Stimulated activated naive CD8-positive, alpha-beta T cell treated with anti-CD3 and anti-CD28 coated beads, Interleukin-15, Interleukin-2, amounts not matched to agents 100 ng/mL and 50 ng/mL, for 24 hours (primary cell): ENCODE results near the gene CERK.

Source experiments
- H3K27ac Mint-ChIP-seq: one replicate; pipeline ENCODE4 v1.8.0; 2021; ENCODE audit warnings: mild to moderate bottlenecking, mixed read lengths
- H3K27me3 Mint-ChIP-seq: one replicate; pipeline ENCODE4 v1.8.0; 2021; ENCODE audit warnings: mixed read lengths
- H3K36me3 Mint-ChIP-seq: one replicate; pipeline ENCODE4 v1.8.0; 2021; ENCODE audit warnings: low read depth, mixed read lengths
- H3K4me1 Mint-ChIP-seq: one replicate; pipeline ENCODE4 v1.8.0; 2021; ENCODE audit warnings: low read depth, mixed read lengths
- H3K4me3 Mint-ChIP-seq: one replicate; pipeline ENCODE4 v1.8.0; 2021; ENCODE audit warnings: mild to moderate bottlenecking, mixed read lengths
- H3K9me3 Mint-ChIP-seq: one replicate; pipeline ENCODE4 v1.8.0; 2021; ENCODE audit warnings: mixed read lengths

Gene CERK

DNA sequence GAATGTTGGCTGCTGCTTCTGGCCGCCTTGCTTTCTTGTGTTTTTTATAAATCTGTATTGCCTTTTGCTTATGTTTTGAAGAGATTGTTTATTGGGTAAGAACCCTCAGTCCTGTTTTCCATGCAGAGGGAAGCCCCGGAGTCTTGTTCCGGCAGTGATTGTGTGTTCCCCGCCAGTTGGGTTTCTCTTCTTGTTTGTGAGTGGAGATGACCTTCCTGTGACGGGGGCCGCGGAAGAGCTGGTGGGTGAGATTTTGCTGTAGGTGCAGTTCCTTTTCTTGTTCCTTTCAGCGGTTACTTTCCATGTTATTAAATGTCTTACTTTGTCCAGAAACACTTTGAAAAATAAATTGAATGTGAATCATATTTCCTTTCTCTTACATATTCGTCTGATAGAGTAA lies 32.7 kb upstream of the CERK start:
- no peaks in the 10 kb centered on the region for H3K9me3 Mint-ChIP-seq
- H3K4me3 Mint-ChIP-seq, result peak overlapping the region; percentile 54
- H3K4me1 Mint-ChIP-seq, result peaks cover 85% of the 10 kb centered on the region
- peaks cover 12% of the 10 kb centered on the region for H3K36me3 Mint-ChIP-seq
- H3K27ac Mint-ChIP-seq, result peak overlapping the region; percentile 86
- H3K27me3 Mint-ChIP-seq, result no peaks in the 10 kb centered on the region

DNA sequence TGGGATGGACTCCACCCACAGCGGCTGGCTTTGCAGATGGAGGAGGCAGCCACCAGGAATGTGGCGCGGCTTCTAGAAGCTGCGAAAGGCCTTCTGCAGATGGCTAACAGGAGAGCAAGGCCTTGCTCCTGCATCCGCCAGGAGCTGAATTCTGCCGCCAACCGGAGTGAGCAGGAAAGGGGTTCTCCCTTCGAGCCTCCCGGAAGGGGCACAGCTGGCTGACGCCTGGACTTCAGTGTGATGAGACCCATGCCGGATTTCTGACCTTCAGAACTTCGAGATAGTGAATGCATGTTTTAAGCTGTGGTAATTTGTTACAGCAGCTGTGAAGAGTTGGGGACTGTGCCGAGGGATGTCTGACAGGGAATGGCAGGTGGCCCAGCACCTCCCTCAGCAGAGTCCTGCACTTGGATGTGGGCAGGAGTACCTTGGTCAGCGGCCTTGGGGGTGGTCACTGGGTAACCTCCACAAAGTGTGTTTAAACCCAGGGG lies 32.1 kb upstream of the CERK start:
- peak overlapping the region; percentile 28 for H3K4me3 Mint-ChIP-seq
- H3K4me1 Mint-ChIP-seq, result peaks cover 84% of the 10 kb centered on the region
- H3K9me3 Mint-ChIP-seq, result no peaks in the 10 kb centered on the region
- H3K27ac Mint-ChIP-seq, result peak overlapping the region; percentile 86
- H3K36me3 Mint-ChIP-seq, result peaks cover 12% of the 10 kb centered on the region
- H3K27me3 Mint-ChIP-seq, result no peaks in the 10 kb centered on the region

DNA sequence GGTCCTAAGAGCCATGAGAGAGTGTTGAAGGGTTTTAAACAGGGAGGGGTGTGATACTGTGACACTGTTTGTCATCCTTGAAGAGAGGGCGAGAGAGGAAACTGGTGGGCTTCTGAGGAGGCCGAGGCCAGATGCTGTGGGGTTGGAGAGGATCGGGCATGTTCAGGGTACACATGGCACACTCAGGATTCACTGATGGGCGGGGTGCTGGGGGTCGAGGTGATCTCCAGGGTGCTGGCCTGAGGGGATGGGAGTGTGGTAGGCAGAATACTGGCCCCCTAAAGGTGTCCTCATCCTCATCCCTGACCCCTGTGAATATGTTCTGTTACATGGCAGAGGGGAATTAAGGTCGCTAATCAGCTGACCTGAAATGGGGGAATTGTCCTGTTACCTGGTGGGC lies 31.7 kb upstream of the CERK start:
- Mint-ChIP-seq H3K27me3 (no peaks in the 10 kb centered on the region), H3K4me3 (peak overlapping the region; percentile 21), H3K27ac (peak overlapping the region; percentile 86), H3K36me3 (peaks cover 12% of the 10 kb centered on the region), H3K4me1 (peaks cover 84% of the 10 kb centered on the region), H3K9me3 (no peaks in the 10 kb centered on the region)

DNA sequence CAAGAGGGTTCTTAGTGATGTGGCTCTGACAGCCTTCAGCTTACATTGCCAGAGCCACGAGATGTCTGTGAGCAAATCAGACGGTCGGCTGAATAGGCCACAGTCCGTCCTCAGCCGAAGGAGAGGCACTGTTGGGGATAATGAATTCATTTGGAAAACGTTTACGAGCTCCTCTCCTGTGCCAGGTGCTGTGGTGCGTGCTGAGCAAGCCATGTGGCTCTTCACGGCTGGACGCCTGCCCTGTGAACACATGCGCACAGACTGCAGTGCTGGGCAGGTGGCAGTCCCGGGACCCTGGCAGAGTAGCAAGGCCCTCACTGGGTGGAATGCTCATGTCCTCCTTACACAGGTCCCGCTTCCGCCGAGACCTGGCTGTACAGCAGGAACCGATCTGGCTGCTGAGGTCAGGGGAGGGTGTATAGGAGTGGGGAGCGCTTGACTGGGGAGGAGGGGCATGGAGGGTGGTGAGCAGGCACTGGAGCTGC lies 31.2 kb upstream of the CERK start:
- Mint-ChIP-seq H3K27me3 (no peaks in the 10 kb centered on the region), H3K4me3 (peak overlapping the region; percentile 21), H3K27ac (peak overlapping the region; percentile 86), H3K9me3 (no peaks in the 10 kb centered on the region), H3K36me3 (peaks cover 15% of the 10 kb centered on the region), H3K4me1 (peaks cover 84% of the 10 kb centered on the region)

DNA sequence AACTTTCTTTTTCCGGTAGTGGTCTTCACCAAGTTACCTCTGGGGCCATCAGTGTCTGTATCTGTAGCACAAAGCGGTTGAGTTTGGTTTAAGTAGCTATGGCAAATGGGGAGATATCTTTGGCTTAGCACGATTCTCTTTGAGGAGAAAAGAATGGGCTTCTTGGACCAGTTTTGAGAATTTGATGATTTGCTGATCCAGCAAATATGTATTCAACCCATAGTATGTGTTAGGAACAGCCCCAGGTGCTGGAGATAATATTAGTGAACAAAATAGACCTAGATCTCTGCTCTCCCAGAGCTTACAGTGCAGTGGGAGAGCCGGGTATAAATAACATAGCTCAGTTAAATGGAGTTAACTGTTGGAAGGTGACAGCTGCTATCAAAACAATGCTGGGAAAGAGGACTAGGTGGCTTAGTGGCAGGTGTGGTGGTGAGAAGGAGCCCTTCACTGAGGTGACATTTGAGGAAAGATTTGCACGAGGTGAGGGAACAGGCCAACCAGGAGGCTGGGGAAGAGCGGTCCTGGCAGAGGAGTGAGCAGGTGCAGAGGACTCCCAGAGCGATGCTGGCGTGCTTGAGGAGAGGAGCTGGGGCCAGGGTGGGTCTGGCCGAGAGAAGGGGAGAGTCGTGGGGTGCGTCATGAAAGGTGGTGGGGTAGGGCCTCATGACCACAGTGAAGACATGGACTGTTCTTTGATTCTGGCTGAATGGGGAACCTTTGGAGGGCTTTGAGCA lies 29.4 kb upstream of the CERK start:
- H3K9me3 Mint-ChIP-seq, result no peaks in the 10 kb centered on the region
- H3K4me1 Mint-ChIP-seq, result peaks cover 82% of the 10 kb centered on the region
- peak overlapping the region; percentile 78 for H3K27ac Mint-ChIP-seq
- peak overlapping the region; percentile 28 for H3K4me3 Mint-ChIP-seq
- H3K36me3 Mint-ChIP-seq, result peaks cover 26% of the 10 kb centered on the region
- H3K27me3 Mint-ChIP-seq, result no peaks in the 10 kb centered on the region

DNA sequence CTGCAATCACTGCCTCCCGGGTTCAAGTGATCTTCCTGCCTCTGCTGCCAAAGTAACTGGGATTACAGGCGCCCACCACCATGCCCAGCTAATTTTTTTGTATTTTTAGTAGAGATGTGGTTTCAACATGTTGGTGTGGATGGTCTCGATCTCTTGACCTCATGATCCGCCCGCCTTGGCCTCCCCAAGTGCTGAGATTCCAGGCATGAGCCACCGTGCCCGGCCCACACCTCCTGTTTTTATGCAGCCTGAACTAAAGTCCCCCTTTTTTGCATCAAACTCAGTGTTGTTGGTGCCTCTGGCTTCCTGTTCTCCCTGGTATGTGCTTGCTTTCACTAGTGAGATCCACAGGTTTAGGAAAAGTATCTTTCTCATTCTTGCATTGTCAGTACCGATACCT lies 28.6 kb upstream of the CERK start:
- H3K27me3 Mint-ChIP-seq, result no peaks in the 10 kb centered on the region
- no peak overlapping the region for H3K4me3 Mint-ChIP-seq
- no peaks in the 10 kb centered on the region for H3K9me3 Mint-ChIP-seq
- peaks cover 32% of the 10 kb centered on the region for H3K36me3 Mint-ChIP-seq
- H3K27ac Mint-ChIP-seq, result peak overlapping the region; percentile 7
- H3K4me1 Mint-ChIP-seq, result peaks cover 89% of the 10 kb centered on the region

DNA sequence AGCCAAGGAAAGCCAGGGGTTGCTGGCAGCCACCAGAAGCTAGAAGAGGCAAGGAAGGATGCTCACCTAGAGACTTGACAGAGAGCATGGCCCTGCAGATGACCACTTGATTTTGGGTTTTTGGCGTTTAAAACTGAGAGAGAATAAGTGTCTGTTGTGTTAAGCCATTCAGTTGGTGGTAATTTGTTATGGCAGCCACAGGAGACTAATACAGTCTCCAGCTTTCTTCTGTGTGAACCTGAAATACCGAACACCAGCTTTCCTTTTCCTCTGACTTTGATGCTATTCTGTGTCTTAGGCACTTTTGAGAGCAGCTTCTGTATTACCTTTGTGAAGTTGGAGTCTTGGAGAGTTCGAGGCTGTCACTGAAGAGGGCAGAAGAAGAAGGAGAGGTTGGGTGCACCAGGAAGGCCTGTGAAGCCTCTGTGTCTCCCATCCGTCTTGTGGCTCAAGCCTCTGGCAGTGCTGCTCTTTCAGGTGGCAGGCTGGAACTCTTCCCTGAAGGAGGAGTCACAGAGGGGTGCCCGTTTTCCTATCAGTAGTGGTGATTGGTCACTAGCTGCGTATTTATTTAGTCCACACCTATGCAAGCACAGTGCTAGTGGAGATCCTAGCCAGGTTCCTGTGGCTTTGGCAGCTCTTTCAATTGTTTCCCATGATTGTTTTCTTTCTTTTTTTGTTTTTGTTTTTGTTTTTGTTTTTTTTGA lies 26.9 kb upstream of the CERK start:
- H3K4me3 Mint-ChIP-seq, result peak overlapping the region; percentile 100
- H3K27me3 Mint-ChIP-seq, result no peaks in the 10 kb centered on the region
- peak overlapping the region; percentile 59 for H3K27ac Mint-ChIP-seq
- H3K9me3 Mint-ChIP-seq, result no peaks in the 10 kb centered on the region
- H3K36me3 Mint-ChIP-seq, result peaks cover 35% of the 10 kb centered on the region
- H3K4me1 Mint-ChIP-seq, result peaks cover 85% of the 10 kb centered on the region

DNA sequence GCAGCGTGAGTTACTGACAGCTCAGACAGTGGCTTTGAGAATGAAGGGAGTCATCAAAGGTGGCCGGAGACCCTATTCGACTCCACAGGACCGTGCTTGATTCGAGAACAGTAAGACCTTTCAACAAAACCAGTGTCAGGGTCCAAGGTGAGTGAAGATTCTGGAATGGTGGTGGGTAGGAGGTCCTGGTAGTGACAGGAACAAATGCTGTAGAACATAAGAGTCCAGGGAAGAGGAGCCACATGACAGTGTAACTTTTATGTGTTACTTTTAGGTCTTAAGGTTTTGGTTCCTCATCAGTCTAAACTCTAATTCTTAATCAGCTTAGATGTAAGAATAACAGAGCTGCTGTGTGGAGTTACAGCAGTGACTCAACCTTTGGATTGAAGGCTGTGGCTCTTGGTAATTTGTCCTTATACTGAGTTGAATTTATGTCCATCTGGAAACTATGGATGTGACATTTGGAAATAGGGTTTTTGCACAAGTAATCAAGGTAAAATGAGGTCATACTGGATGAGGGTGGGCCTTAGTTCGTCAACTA lies 26.2 kb upstream of the CERK start:
- H3K9me3 Mint-ChIP-seq, result no peaks in the 10 kb centered on the region
- peak overlapping the region; percentile 53 for H3K27ac Mint-ChIP-seq
- H3K4me1 Mint-ChIP-seq, result peaks cover 78% of the 10 kb centered on the region
- peak overlapping the region; percentile 100 for H3K4me3 Mint-ChIP-seq
- H3K36me3 Mint-ChIP-seq, result peaks cover 35% of the 10 kb centered on the region
- no peaks in the 10 kb centered on the region for H3K27me3 Mint-ChIP-seq

DNA sequence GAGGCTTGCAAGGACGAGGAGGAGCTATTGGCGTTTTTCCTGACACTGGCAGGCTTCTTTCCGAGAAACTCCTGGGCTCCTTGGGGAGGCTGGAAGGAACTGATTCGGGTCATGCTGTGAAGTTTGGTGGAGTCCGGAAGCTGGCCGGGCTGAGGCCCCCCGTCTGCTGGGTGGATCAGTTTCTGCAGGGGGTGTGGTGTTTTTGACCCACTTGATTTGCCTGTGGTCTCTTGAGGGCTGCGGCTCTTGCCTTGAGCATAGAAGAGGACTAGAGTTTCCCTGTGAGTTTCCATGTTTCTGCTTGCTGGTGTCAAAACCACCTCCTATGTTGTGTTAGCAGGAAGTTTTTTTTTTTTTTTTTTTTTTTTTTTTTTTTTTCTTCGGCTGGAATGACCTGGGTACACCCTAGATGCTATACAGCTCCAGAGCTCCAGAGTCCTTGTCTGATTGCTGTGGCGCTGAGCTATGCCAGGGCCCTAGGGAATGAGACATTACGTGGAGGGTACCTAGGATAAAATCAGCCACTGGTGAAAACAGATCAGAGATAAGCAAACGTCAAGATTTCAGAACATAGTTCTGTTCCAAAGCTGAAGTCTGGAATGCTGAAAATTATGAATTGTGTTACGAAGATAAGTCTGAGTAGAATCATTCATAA lies 25.1 kb upstream of the CERK start:
- peak overlapping the region; percentile 100 for H3K4me3 Mint-ChIP-seq
- H3K27me3 Mint-ChIP-seq, result no peaks in the 10 kb centered on the region
- peaks cover 76% of the 10 kb centered on the region for H3K4me1 Mint-ChIP-seq
- peak overlapping the region; percentile 99 for H3K27ac Mint-ChIP-seq
- H3K36me3 Mint-ChIP-seq, result peaks cover 35% of the 10 kb centered on the region
- no peaks in the 10 kb centered on the region for H3K9me3 Mint-ChIP-seq

DNA sequence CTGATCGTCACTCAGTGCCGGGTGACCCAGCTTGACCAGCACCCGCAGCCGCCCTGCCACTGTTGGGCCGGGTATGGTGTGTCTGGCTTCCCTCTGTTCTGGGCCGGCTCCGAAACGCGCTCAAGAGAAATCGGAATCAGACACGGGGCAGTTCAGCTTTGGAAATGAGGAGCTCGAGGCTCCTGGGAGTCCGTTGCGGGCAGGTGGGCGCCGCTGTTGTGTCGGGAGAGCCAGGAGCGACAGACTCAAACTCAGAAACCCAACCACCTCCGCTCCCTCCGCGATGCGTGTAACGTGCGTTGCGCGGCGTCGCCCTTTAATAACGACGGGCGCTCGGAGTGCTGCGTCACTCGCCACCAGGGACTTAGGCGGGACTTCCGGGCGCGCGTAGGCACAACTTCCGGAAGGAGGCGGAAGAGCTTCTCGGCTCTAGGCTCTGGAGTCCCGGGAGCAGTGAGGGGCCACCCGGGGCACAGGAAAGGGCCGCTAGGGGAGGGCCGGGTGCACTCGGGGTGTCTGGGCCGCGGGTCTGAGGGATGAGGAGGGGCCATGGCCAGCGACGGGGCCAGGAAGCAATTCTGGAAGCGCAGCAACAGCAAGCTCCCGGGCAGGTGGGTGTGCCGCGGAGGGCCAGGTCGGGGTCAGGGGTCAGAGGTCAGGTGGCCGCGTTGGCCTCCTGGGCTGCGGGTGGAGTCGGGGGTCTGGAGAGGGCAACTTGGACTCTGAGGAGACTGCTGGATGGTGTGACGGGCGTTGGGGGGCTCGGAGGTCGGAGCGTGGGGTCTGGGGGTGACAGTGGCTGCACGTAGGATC lies 24.4 kb upstream of the CERK start, which contains the start of gene TBC1D22A:
TSS of gene TBC1D22A (plus strand) at position 413 of the 813 bp plus-strand sequence. CDS start at position 550, 137 bp downstream.
- H3K4me3 Mint-ChIP-seq, result peak within 1 kb of the TSS; percentile 100
- no peaks in the 10 kb centered on the region for H3K9me3 Mint-ChIP-seq
- H3K27me3 Mint-ChIP-seq, result no peaks in the 10 kb centered on the region
- H3K27ac Mint-ChIP-seq, result peak within 1 kb of the TSS; percentile 99
- H3K36me3 Mint-ChIP-seq, result peaks cover 29% of the 10 kb centered on the region
- peaks cover 69% of the 10 kb centered on the region for H3K4me1 Mint-ChIP-seq

DNA sequence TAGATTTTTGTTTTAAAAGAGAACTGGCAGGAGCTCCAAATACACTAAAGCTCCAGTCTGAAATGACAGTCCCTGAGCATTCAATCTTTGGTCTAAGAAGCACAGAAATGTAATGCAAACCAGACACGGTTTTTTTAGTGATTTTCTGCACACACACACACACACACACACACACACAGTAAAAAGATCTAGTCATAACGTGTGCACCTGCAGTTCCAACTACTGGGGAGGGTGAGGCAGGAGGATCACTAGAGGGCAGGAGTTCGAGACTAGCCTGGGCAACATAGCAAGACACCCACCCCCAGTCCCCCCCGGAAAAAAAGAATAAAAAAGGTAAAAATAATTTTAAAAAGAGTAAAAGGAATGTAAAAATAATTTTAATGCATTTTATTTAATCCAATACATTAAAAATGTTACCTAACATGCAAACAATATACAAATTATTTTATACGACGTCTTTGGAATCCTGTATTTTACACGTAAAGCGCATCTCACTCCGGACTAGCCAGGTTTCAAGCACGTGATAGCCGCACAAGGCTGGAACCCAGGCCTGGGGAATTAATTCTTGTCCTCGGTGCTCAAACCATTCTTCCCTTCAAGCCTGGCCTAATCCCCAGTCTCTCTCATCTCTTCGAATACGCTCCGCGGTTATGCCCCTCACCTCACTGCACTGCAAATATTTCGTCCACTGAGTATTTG lies 23.6 kb upstream of the CERK start:
- peaks cover 1% of the 10 kb centered on the region for H3K9me3 Mint-ChIP-seq
- peaks cover 24% of the 10 kb centered on the region for H3K36me3 Mint-ChIP-seq
- peaks cover 63% of the 10 kb centered on the region for H3K4me1 Mint-ChIP-seq
- H3K27ac Mint-ChIP-seq, result peak overlapping the region; percentile 99
- H3K27me3 Mint-ChIP-seq, result no peaks in the 10 kb centered on the region
- peak overlapping the region; percentile 100 for H3K4me3 Mint-ChIP-seq

DNA sequence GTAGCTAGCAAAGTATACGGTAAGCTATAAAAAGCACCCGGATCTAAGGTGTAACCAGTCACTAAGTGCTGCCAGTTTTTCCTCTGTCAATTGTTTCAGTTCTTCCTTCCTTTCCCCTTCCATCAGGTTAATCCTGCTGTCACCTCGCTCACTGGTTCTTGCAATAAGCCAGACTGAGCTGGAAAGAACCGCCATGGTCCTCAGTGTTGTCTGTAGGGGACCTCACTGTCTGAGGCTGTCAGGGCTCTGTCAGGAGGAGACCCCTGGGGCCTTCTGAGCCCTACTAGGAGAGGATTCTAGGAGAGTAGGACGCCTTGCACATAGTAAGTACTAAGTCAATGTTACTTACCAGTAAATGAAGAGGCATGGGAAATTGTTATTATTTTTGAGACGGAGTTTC lies 23.0 kb upstream of the CERK start:
- Mint-ChIP-seq H3K4me3 (peak overlapping the region; percentile 100), H3K27ac (peak overlapping the region; percentile 91), H3K4me1 (peaks cover 62% of the 10 kb centered on the region), H3K27me3 (no peaks in the 10 kb centered on the region), H3K36me3 (peaks cover 29% of the 10 kb centered on the region), H3K9me3 (peaks cover 6% of the 10 kb centered on the region)

DNA sequence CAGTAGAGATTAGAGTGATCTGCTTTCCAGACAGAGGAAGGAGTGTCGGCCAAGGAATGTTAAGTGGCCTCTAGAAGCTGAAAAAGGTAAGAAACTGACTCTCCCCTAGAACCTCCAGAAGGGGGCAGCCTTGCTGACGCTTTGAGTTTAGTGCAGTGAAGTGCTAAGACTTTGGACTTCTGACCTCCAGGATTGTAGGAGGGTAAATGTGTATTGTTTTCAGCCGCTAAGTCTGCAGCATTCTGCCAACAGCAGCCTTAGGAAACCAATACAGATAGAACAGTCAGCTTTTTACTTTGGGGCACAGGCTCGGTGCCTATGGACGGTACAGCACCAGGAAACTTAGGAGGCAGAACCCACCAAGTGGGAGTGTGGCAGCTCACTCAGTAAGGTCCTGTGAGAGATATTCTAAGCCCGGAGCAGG lies 20.8 kb upstream of the CERK start:
- Mint-ChIP-seq H3K27me3 (no peaks in the 10 kb centered on the region), H3K36me3 (peaks cover 23% of the 10 kb centered on the region), H3K9me3 (peaks cover 6% of the 10 kb centered on the region), H3K27ac (no peak overlapping the region), H3K4me1 (peaks cover 52% of the 10 kb centered on the region), H3K4me3 (no peak overlapping the region)
